K562 treated with DMSO at 1 percent for 4 hours (cell line): ENCODE results near the gene MAPK7. TPM values are rescaled to one million over a fixed set of nuclear protein-coding genes. Genes with fewer than 3 reads are reported as not detected.

Experiments
- total RNA-seq: library from RNA; unstranded; fragments of 300-600 nt; gene quantifications from 2 replicates; pipeline ENCODE4 v1.2.3, GENCODE V29; 2022; ENCODE audit not compliant: insufficient read depth

Gene MAPK7
- total RNA-seq, result 6.4 and 7.2 TPM in 2 replicates

GRCh38 chr17:19378416-19379360 is at the start of gene MAPK7:
MAPK7 (plus strand) TSS chr17:19378498; CDS start chr17:19378901, 403 bp downstream.

GRCh38 chr17:19362277-19363113 is 15.8 kb upstream of the MAPK7 start, which contains the start of gene B9D1:
B9D1 (minus strand) TSS chr17:19362723; CDS start chr17:19362569, 154 bp downstream.

DNA sequence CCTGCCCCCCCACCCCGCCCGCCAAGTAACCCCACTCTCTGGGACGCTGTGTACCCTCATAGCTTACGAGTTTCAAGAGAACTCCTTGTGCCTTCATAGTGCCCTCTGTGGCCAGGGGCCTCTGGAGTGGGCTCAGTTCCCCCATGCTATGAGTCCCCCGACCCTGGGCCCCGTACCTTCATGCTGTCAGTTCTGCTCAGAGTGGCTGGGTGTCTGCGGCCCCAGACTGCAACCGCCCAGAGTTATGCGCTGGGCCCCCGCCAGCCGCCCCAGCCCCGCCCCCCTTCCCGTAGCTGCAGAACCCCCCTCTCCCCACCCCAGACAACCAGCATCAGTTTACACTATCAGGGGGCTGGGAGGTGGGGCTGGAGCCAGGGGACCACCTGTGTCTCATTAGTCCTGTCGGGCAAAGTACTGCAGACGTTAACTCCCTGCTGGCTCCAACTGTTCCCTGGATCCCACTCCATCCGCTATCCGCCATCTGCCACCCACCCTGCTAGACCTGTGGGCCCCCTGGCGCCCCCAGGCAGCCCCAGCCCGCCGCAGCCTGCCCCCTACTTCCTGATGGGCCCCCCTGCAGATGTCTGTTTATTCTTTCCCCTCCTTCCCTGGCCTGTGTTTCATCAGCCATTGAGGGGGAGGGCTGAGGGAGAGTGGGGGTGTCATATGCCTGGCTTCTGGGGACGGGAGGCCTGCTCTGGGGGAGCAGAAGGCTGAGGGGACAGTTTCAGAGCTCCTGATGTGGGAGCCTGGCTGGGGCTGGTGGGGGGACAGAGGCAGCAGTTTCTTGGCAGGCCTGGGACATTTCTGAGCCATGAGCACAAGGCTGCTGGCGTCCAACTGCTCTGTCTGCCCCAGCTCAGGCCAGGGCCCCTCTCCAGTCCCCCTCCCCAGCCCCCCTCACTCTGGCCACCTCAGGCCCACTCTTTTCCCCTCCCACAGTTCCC is 8.9 kb downstream of the MAPK7 start, which contains the start of gene MFAP4:
Gene MFAP4 (minus strand): TSS at position 217 of the 947 bp plus-strand sequence. CDS start 35 bp downstream, at position 182.

GRCh38 chr17:19410875-19411620 is 32.8 kb downstream of the MAPK7 start, which contains the start of gene RNF112:
RNF112 (plus strand) TSS chr17:19411232; CDS start chr17:19411409, 177 bp downstream.

Other genes with a start within 250 kb of the MAPK7 start
- gene EPN2, start 141.1 kb upstream of the MAPK7 start, total RNA-seq, result 6.8 and 9.8 TPM in 2 replicates
- 10.7 and 13.8 TPM in 2 replicates for gene B9D1, start 15.8 kb upstream of the MAPK7 start, total RNA-seq
- 1.0 TPM in 1 of 2 replicates, not detected in the other for gene MFAP4, start 8.7 kb downstream of the MAPK7 start, total RNA-seq
- gene RNF112, start 32.7 kb downstream of the MAPK7 start, total RNA-seq, result 0.40 TPM in 1 of 2 replicates, not detected in the other
- not detected in 2 replicates for gene SLC47A1, start 155.4 kb downstream of the MAPK7 start, total RNA-seq